H9 (cell line): Measurements from ENCODE around the gene CCL8. TPM values are rescaled to one million over a fixed set of nuclear protein-coding genes. Genes with fewer than 3 reads are reported as not detected.

Source experiments
- DNase-seq: peaks from one replicate; pipeline ENCODE4 v3.0.0-alpha.2; 2017
- H2AFZ ChIP-seq: one replicate; pipeline ENCODE4 v1.6.1; 2013; ENCODE audit warnings: mild to moderate bottlenecking, low read length, control low read depth, moderate library complexity
- H2AK5ac ChIP-seq: 2 replicates; pipeline ENCODE4 v1.6.1; 2013; ENCODE audit warnings: low read length, control low read depth, mixed read lengths; ENCODE audit not compliant: insufficient read length
- H2BK120ac ChIP-seq: one replicate; pipeline ENCODE4 v1.6.1; 2013; ENCODE audit warnings: low read depth, mild to moderate bottlenecking, low read length, control low read depth, inconsistent platforms; ENCODE audit not compliant: poor library complexity, severe bottlenecking
- H2BK12ac ChIP-seq: 2 replicates; pipeline ENCODE4 v1.6.1; 2013; ENCODE audit warnings: low read length, control low read depth, mixed read lengths, low read depth; ENCODE audit not compliant: insufficient read length
- H2BK15ac ChIP-seq: 2 replicates; pipeline ENCODE4 v1.6.1; 2013; ENCODE audit warnings: low read depth, low read length, control low read depth
- H2BK20ac ChIP-seq: one replicate; pipeline ENCODE4 v1.6.1; 2013; ENCODE audit warnings: low read depth, mild to moderate bottlenecking, low read length, control low read depth, inconsistent platforms; ENCODE audit not compliant: poor library complexity, severe bottlenecking
- H2BK5ac ChIP-seq: 2 replicates; pipeline ENCODE4 v1.6.1; 2013; ENCODE audit warnings: low read length, control low read depth, mixed read lengths; ENCODE audit not compliant: insufficient read length
- H3K14ac ChIP-seq: 2 replicates; pipeline ENCODE4 v1.6.1; 2013; ENCODE audit warnings: low read length, control low read depth; ENCODE audit not compliant: insufficient read depth
- H3K18ac ChIP-seq: 2 replicates; pipeline ENCODE4 v1.6.1; 2013; ENCODE audit warnings: low read depth, mild to moderate bottlenecking, mixed read lengths, low read length, control low read depth; ENCODE audit not compliant: insufficient read length
- H3K23ac ChIP-seq: 2 replicates; pipeline ENCODE4 v1.6.1; 2013; ENCODE audit warnings: low read length, control low read depth, mixed read lengths, low read depth; ENCODE audit not compliant: insufficient read length
- H3K23me2 ChIP-seq: 2 replicates; pipeline ENCODE4 v1.6.1; 2013; ENCODE audit warnings: low read depth, mild to moderate bottlenecking, mixed read lengths, low read length, control low read depth; ENCODE audit not compliant: insufficient read length, poor library complexity, severe bottlenecking
- H3K27ac ChIP-seq: 2 replicates; pipeline ENCODE4 v1.5.1; 2013; ENCODE audit warnings: low read length, control low read depth, mixed read lengths, low read depth; ENCODE audit not compliant: insufficient read length
- H3K27me3 ChIP-seq: 2 replicates; pipeline ENCODE4 v1.6.1; 2013; ENCODE audit warnings: low read length, control low read depth, inconsistent platforms; ENCODE audit not compliant: insufficient read depth
- H3K4ac ChIP-seq: 2 replicates; pipeline ENCODE4 v1.6.1; 2013; ENCODE audit warnings: low read depth, mild to moderate bottlenecking, control low read depth, inconsistent platforms, low read length, moderate library complexity
- H3K4me1 ChIP-seq: 2 replicates; pipeline ENCODE4 v1.6.1; 2013; ENCODE audit warnings: low read length, control low read depth, inconsistent platforms; ENCODE audit not compliant: insufficient read depth
- H3K4me2 ChIP-seq: 2 replicates; pipeline ENCODE4 v1.6.1; 2013; ENCODE audit warnings: low read length, control low read depth, mixed read lengths; ENCODE audit not compliant: insufficient read length, insufficient read depth
- H3K56ac ChIP-seq: 2 replicates; pipeline ENCODE4 v1.6.1; 2013; ENCODE audit warnings: low read depth, mild to moderate bottlenecking, mixed read lengths, low read length, control low read depth; ENCODE audit not compliant: insufficient read length
- H3K79me1 ChIP-seq: 2 replicates; pipeline ENCODE4 v1.6.1; 2013; ENCODE audit warnings: low read depth, mild to moderate bottlenecking, moderate library complexity, low read length, control low read depth, inconsistent platforms; ENCODE audit not compliant: insufficient read depth, poor library complexity, severe bottlenecking
- H3K79me2 ChIP-seq: 2 replicates; pipeline ENCODE4 v1.6.1; 2013; ENCODE audit warnings: low read length, control low read depth, inconsistent platforms; ENCODE audit not compliant: insufficient read depth
- H3K9ac ChIP-seq: 2 replicates; pipeline ENCODE4 v1.6.1; 2013; ENCODE audit warnings: low read length, control low read depth, mixed read lengths; ENCODE audit not compliant: insufficient read length; ENCODE audit errors: extremely low read depth
- H3K9me3 ChIP-seq: one replicate; pipeline ENCODE4 v1.6.1; 2013; ENCODE audit warnings: low read depth, low read length, inconsistent platforms; ENCODE audit not compliant: control insufficient read depth
- H3T11ph ChIP-seq: one replicate; pipeline ENCODE4 v1.6.1; 2013; ENCODE audit warnings: mild to moderate bottlenecking, low read length, control low read depth, inconsistent platforms
- H4K20me1 ChIP-seq: one replicate; pipeline ENCODE4 v1.6.1; 2013; ENCODE audit not compliant: control insufficient read depth, insufficient read length, insufficient read depth
- H4K5ac ChIP-seq: 2 replicates; pipeline ENCODE4 v1.6.1; 2013; ENCODE audit warnings: low read depth, mild to moderate bottlenecking, mixed read lengths, low read length, control low read depth; ENCODE audit not compliant: insufficient read length
- H4K8ac ChIP-seq: replicated peaks from 2 replicates; pipeline ENCODE4 v1.6.1; 2013; ENCODE audit warnings: low read length, control low read depth, mixed read lengths, low read depth; ENCODE audit not compliant: insufficient read length
- H4K91ac ChIP-seq: 2 replicates; pipeline ENCODE4 v1.6.1; 2013; ENCODE audit warnings: low read depth, mild to moderate bottlenecking, moderate library complexity, mixed read lengths, low read length, control low read depth; ENCODE audit not compliant: insufficient read length
- H3K27ac Mint-ChIP-seq, 3 experiments: 2 replicates in 2 of 3; 3 replicates in 1 of 3; pipeline ENCODE4 v1.8.0; 2020 to 2021; ENCODE audit warnings: mixed read lengths in 3 of 3, mild to moderate bottlenecking in 1 of 3, moderate library complexity in 1 of 3
- H3K27me3 Mint-ChIP-seq: 2 replicates; pipeline ENCODE4 v1.8.0; 2021; ENCODE audit warnings: low read depth, mild to moderate bottlenecking, moderate library complexity, mixed read lengths
- H3K36me3 Mint-ChIP-seq, 3 experiments: 2 replicates in 2 of 3; 3 replicates in 1 of 3; pipeline ENCODE4 v1.8.0; 2020 to 2021; ENCODE audit warnings: low read depth in 3 of 3, mixed read lengths in 3 of 3; ENCODE audit not compliant: insufficient read depth in 1 of 3
- H3K4me1 Mint-ChIP-seq, 2 experiments: 2 replicates each; pipeline ENCODE4 v1.8.0; 2020; ENCODE audit warnings: mixed read lengths in 2 of 2
- H3K4me3 Mint-ChIP-seq, 2 experiments: 2 replicates in 1 of 2; 3 replicates in 1 of 2; pipeline ENCODE4 v1.8.0; 2020 to 2021; ENCODE audit warnings: mild to moderate bottlenecking in 2 of 2, mixed read lengths in 2 of 2, moderate library complexity in 1 of 2
- H3K9me3 Mint-ChIP-seq, 2 experiments: 2 replicates in 1 of 2; 3 replicates in 1 of 2; pipeline ENCODE4 v1.8.0; 2020; ENCODE audit warnings: mild to moderate bottlenecking in 2 of 2, mixed read lengths in 2 of 2, moderate library complexity in 1 of 2
- total RNA-seq: library from RNA; stranded (reverse); gene quantifications from 2 replicates; pipeline ENCODE4 v1.2.1, GENCODE V29; 2021
- TF ChIP-seq, protein P1 (sequence below): fragments of 200-600 bp; sonication (generic); conservative IDR thresholded peaks from 3 replicates; pipeline ENCODE4 v1.8.0; 2021; ENCODE audit warnings: antibody characterized with exemption, mild to moderate bottlenecking

Gene CCL8
- total RNA-seq, 1 experiment from 2014 or later = not detected

- H3K79me2 ChIP-seq = no peaks in the 10 kb centered on the region
- no peak overlapping the region for H3K9ac ChIP-seq
- no peak overlapping the region for H2AK5ac ChIP-seq
- H3K27me3 ChIP-seq = no peaks in the 10 kb centered on the region
- no peak overlapping the region for H3K27ac ChIP-seq
- no peaks in the 10 kb centered on the region for H3K23me2 ChIP-seq
- H3K4ac ChIP-seq = no peak overlapping the region
- H2BK120ac ChIP-seq = no peak overlapping the region
- peaks cover 6 to 7% of the 10 kb centered on the region in 2 experiments; a peak in 4 of 5 replicates for H3K9me3 Mint-ChIP-seq
- H2BK15ac ChIP-seq = no peak overlapping the region
- H3K36me3 Mint-ChIP-seq = no peaks in the 10 kb centered on the region; a peak in 1 of 7 replicates
- H3K27me3 Mint-ChIP-seq = peaks cover 9% of the 10 kb centered on the region
- H3K79me1 ChIP-seq = no peaks in the 10 kb centered on the region
- no peak overlapping the region for H3K23ac ChIP-seq
- no peaks in the 10 kb centered on the region for H3K4me1 ChIP-seq
- no peak overlapping the region for H3K18ac ChIP-seq
- H3K56ac ChIP-seq = no peak overlapping the region
- no peak for DNase-seq
- no peak overlapping the region for H2AFZ ChIP-seq
- H4K91ac ChIP-seq = no peak overlapping the region
- no peak overlapping the region for H3K4me2 ChIP-seq
- no peak overlapping the region for H4K5ac ChIP-seq
- H3K27ac Mint-ChIP-seq = no peak overlapping the region
- peaks cover 3 to 9% of the 10 kb centered on the region in 2 experiments for H3K4me1 Mint-ChIP-seq
- H2BK20ac ChIP-seq = no peak overlapping the region
- no peaks in the 10 kb centered on the region for H3K9me3 ChIP-seq
- H3K14ac ChIP-seq = no peak overlapping the region
- H3K4me3 Mint-ChIP-seq = no peak overlapping the region
- H4K8ac ChIP-seq = no peak overlapping the region
- TF ChIP-seq, protein P1, sequence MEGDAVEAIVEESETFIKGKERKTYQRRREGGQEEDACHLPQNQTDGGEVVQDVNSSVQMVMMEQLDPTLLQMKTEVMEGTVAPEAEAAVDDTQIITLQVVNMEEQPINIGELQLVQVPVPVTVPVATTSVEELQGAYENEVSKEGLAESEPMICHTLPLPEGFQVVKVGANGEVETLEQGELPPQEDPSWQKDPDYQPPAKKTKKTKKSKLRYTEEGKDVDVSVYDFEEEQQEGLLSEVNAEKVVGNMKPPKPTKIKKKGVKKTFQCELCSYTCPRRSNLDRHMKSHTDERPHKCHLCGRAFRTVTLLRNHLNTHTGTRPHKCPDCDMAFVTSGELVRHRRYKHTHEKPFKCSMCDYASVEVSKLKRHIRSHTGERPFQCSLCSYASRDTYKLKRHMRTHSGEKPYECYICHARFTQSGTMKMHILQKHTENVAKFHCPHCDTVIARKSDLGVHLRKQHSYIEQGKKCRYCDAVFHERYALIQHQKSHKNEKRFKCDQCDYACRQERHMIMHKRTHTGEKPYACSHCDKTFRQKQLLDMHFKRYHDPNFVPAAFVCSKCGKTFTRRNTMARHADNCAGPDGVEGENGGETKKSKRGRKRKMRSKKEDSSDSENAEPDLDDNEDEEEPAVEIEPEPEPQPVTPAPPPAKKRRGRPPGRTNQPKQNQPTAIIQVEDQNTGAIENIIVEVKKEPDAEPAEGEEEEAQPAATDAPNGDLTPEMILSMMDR = no peak
- no peak overlapping the region for H2BK12ac ChIP-seq
- H2BK5ac ChIP-seq = no peak overlapping the region
- no peaks in the 10 kb centered on the region for H4K20me1 ChIP-seq
- H3T11ph ChIP-seq = no peak overlapping the region
Measured at GRCh38 chr17:34352191-34352590, 33.0 kb downstream of the CCL8 start.
